SU-DHL-6 (cell line): ENCODE data around the gene FOXN3.

Source experiments
- H2AFZ ChIP-seq: fragments of 200-600 bp; sonication (generic); 2 replicates; pipeline ENCODE4 v1.6.1; 2014; ENCODE audit warnings: low read depth, mild to moderate bottlenecking, moderate library complexity, mixed read lengths, antibody characterized with exemption, low read length; ENCODE audit not compliant: severe bottlenecking
- H3F3A ChIP-seq: fragments of 200-600 bp; shearing (Covaris generic); 2 replicates; pipeline ENCODE4 v1.6.0; 2016; ENCODE audit warnings: antibody characterized with exemption, mild to moderate bottlenecking; ENCODE audit not compliant: insufficient read depth
- H3K27ac ChIP-seq: fragments of 200-600 bp; sonication (generic); 2 replicates; pipeline ENCODE4 v1.5.1; 2016; ENCODE audit warnings: low read depth, mild to moderate bottlenecking, low read length, moderate library complexity, mixed read lengths
- H3K27me3 ChIP-seq: fragments of 200-600 bp; sonication (generic), shearing (Covaris generic); 2 replicates; pipeline ENCODE4 v1.6.0; 2014; ENCODE audit warnings: mild to moderate bottlenecking, low read length
- H3K36me3 ChIP-seq: fragments of 200-600 bp; sonication (generic); 2 replicates; pipeline ENCODE4 v1.6.1; 2014; ENCODE audit warnings: mild to moderate bottlenecking, low read length, mixed read lengths
- H3K4me2 ChIP-seq: fragments of 300-600, 200-600 bp; shearing (Covaris generic), sonication (generic); 2 replicates; pipeline ENCODE4 v1.6.0; 2014; ENCODE audit warnings: low read length, low read depth, mild to moderate bottlenecking; ENCODE audit not compliant: poor library complexity, severe bottlenecking
- H3K4me3 ChIP-seq: fragments of 200-600 bp; sonication (generic); 2 replicates; pipeline ENCODE4 v1.5.1; 2014; ENCODE audit warnings: antibody characterized with exemption, low read length, mild to moderate bottlenecking, mixed read lengths; ENCODE audit not compliant: insufficient read depth, poor library complexity, severe bottlenecking
- H3K79me2 ChIP-seq: fragments of 200-600 bp; sonication (generic); 2 replicates; pipeline ENCODE4 v1.6.1; 2014; ENCODE audit warnings: mild to moderate bottlenecking, low read length, moderate library complexity; ENCODE audit not compliant: insufficient read depth
- H3K9ac ChIP-seq: fragments of 200-600 bp; sonication (generic); 2 replicates; pipeline ENCODE4 v1.7.0; 2014; ENCODE audit warnings: mild to moderate bottlenecking, low read length
- H3K9me2 ChIP-seq: fragments of 200-600 bp; sonication (generic); replicated peaks from 2 replicates; pipeline ENCODE4 v1.6.1; 2014; ENCODE audit warnings: low read length; ENCODE audit not compliant: insufficient read depth
- H3K9me3 ChIP-seq: fragments of 200-600 bp; sonication (generic); 2 replicates; pipeline ENCODE4 v1.6.1; 2014; ENCODE audit warnings: low read length, mixed read lengths; ENCODE audit not compliant: insufficient read depth
- H4K20me1 ChIP-seq: fragments of 200-600 bp; sonication (generic); 2 replicates; pipeline ENCODE4 v1.6.1; 2014; ENCODE audit warnings: low read depth, mild to moderate bottlenecking, antibody characterized with exemption, low read length, moderate library complexity, mixed read lengths
- EZH2phosphoT487 ChIP-seq: fragments of 200-600 bp; sonication (generic), shearing (Covaris generic); conservative IDR thresholded peaks from 2 replicates; pipeline ENCODE4 v1.6.1; 2018; ENCODE audit warnings: mild to moderate bottlenecking, antibody characterized with exemption, low read length, moderate library complexity, mixed read lengths
- TF ChIP-seq, protein P1 (sequence below): fragments of 200-600 bp; sonication (generic); IDR thresholded peaks from one replicate; pipeline ENCODE4 v1.5.1; 2017; ENCODE audit warnings: antibody characterized with exemption, mild to moderate bottlenecking, low read length, moderate library complexity; ENCODE audit not compliant: insufficient read depth, poor library complexity, severe bottlenecking

FOXN3 gene

DNA sequence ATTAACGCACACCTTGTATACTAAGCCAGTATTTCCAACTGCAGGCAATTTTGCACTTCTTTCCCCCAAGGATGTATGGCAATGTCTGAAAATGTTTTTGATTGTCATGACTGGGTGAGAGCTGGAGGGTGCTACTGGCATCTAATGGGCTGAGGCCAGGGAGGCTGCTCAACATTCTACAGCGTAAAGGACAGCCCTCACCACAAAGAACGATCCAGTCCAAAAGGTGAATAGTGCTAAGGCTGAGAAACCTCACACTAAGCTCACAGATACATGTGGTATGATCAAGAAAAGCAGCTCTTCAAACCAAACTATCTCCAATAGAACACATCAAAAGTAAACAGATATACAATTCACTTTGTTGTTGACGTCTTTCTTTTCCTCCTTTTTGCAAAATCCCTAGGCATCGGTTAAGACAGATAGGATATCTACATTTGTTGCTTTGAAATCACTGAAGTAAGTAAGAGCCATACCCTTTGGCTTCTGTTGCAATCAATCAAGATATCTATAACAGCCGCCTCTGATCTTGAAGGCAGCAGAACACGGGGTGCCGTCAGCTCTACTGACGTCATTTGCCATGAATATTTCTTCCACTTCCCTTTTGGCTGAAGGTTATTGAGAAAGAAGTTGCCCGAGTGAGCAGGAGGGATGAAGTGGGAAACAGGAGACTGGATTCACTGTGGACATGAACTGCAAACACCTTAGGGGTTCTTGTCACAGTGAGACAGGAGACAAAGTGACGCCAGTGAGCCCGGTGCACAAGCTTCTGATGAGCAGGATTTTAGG, 218.3 kb downstream of the FOXN3 start:
- Histone ChIP-seq H3K9me2 (no peaks in the 10 kb centered on the region), H4K20me1 (no peaks in the 10 kb centered on the region), H3K79me2 (peaks cover 15% of the 10 kb centered on the region; the same call in 1 of the 2 replicates), H3K4me2 (no peak overlapping the region), H3K27ac (no peak overlapping the region), H3K36me3 (0 out of 2 replicates have a peak, but pooled peaks cover 2% of the 10 kb centered on the region), H3F3A (no peaks in the 10 kb centered on the region), H3K9ac (no peak overlapping the region), H3K27me3 (no peaks in the 10 kb centered on the region), H3K9me3 (no peaks in the 10 kb centered on the region), H2AFZ (no peak overlapping the region), H3K4me3 (no peak overlapping the region)
- TF ChIP-seq EZH2phosphoT487 = no peak
- TF ChIP-seq, protein P1, sequence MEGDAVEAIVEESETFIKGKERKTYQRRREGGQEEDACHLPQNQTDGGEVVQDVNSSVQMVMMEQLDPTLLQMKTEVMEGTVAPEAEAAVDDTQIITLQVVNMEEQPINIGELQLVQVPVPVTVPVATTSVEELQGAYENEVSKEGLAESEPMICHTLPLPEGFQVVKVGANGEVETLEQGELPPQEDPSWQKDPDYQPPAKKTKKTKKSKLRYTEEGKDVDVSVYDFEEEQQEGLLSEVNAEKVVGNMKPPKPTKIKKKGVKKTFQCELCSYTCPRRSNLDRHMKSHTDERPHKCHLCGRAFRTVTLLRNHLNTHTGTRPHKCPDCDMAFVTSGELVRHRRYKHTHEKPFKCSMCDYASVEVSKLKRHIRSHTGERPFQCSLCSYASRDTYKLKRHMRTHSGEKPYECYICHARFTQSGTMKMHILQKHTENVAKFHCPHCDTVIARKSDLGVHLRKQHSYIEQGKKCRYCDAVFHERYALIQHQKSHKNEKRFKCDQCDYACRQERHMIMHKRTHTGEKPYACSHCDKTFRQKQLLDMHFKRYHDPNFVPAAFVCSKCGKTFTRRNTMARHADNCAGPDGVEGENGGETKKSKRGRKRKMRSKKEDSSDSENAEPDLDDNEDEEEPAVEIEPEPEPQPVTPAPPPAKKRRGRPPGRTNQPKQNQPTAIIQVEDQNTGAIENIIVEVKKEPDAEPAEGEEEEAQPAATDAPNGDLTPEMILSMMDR = no peak

DNA sequence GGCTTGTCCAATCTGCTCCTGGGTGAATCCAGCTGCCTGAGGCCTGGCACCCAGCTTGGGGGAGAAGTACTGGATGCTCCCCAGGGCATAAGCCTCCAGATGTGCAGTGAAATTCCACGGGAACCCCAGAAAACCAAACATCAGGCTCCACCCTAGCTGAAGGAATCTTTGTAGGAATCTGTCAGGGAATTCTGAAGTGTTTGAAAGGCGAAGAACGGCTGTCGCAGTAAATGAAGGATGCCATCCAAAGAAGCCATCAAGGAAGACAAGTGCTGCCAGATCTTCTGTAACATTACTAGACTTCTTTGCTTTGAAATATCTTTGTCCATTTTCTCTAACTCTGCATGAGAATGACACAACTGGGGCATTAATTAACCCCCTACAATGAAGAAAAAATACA, 219.4 kb downstream of the FOXN3 start:
- no peak overlapping the region for H2AFZ ChIP-seq
- H3K36me3 ChIP-seq = 0 out of 2 replicates have a peak, but pooled peaks cover 2% of the 10 kb centered on the region
- no peaks in the 10 kb centered on the region for H3K9me2 ChIP-seq
- peaks cover 15% of the 10 kb centered on the region; the same call in 1 of the 2 replicates for H3K79me2 ChIP-seq
- no peaks in the 10 kb centered on the region for H3F3A ChIP-seq
- no peak overlapping the region for H3K27ac ChIP-seq
- no peak overlapping the region for H3K4me2 ChIP-seq
- no peak for TF ChIP-seq EZH2phosphoT487
- TF ChIP-seq, protein P1 = no peak
- H3K9me3 ChIP-seq = no peaks in the 10 kb centered on the region
- no peaks in the 10 kb centered on the region for H3K27me3 ChIP-seq
- H4K20me1 ChIP-seq = no peaks in the 10 kb centered on the region
- no peak overlapping the region for H3K9ac ChIP-seq
- no peak overlapping the region for H3K4me3 ChIP-seq

DNA sequence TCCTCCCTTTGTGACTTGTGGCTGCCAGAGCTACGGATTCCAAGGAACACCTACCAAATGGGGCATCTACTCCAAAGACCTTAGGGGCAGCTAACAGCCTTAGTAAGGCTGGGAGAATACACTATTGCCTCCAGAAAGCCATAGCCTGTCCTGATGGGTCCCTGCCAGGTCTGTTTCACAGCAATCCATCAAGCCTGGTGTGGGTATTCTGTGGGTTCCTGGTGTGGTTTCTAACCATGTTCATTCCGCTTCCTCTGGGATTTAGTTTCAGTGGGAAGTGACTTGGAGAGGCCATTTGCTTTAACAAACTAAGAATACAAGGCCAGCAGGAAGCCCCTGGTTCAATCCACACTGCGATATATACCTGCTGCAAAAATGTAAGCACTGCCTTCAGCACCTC, 220.5 kb downstream of the FOXN3 start:
- Histone ChIP-seq H3K9me2 (no peaks in the 10 kb centered on the region), H3K9me3 (no peaks in the 10 kb centered on the region), H3K27me3 (no peaks in the 10 kb centered on the region), H2AFZ (no peak overlapping the region), H3K36me3 (0 out of 2 replicates have a peak, but pooled peaks cover 2% of the 10 kb centered on the region), H3K9ac (no peak overlapping the region), H3K4me3 (no peak overlapping the region), H3K4me2 (no peak overlapping the region), H3K27ac (no peak overlapping the region), H3F3A (no peaks in the 10 kb centered on the region), H4K20me1 (no peaks in the 10 kb centered on the region), H3K79me2 (peaks cover 15% of the 10 kb centered on the region; the same call in 1 of the 2 replicates)
- TF ChIP-seq EZH2phosphoT487 = no peak
- TF ChIP-seq, protein P1 = no peak
